HepG2 (cell line): ENCODE results near the gene CLEC5A. TPM values are rescaled to one million over a fixed set of nuclear protein-coding genes. Genes with fewer than 3 reads are reported as not detected.

Experiments
- ATAC-seq: fragments of 200-7000 bp; cut with Tn5 transposase; 3 replicates; pipeline ENCODE4 v1.9.1; 2020; ENCODE audit warnings: mild to moderate bottlenecking, moderate library complexity
- BruUV-seq: library from RNA; stranded (reverse); fragments of 400-500 nt; replicated peaks from 2 replicates; lab custom pipeline; 2021; lab: Mats Ljungman, UMichigan
- CTCF ChIA-PET: fragments of 300-600 bp; formaldehyde crosslinking; extraction: SDS; loops from one replicate; lab custom pipeline; 2021; ENCODE audit warnings: low total read pairs, inconsistent platforms, low intra/inter-chr PET ratio; lab: Yijun Ruan, JAX
- POLR2A ChIA-PET: fragments of 350-600 bp; sonication (Branson Sonifier 250); formaldehyde crosslinking; loops from one replicate; lab custom pipeline; 2020; ENCODE audit warnings: antibody characterized with exemption, inconsistent platforms; lab: Yijun Ruan, JAX
- DNase-seq: peaks from one replicate; pipeline ENCODE4 v3.0.0-alpha.2; 2015; ENCODE audit warnings: low spot score
- FAIRE-seq: peaks from 3 replicates; lab custom pipeline; 2011; peaks lifted over from hg19 to GRCh38; lab: Jason Lieb, UNC
- H2AFZ ChIP-seq: one replicate; pipeline ENCODE4 v1.6.1; 2011; ENCODE audit warnings: low read length, inconsistent platforms
- H3K27ac ChIP-seq: fragments of 300-600 bp; 3 replicates; pipeline ENCODE4 v1.8.0; 2011; ENCODE audit warnings: mixed run types, mild to moderate bottlenecking, mixed read lengths, low read length, inconsistent platforms; ENCODE audit not compliant: insufficient read depth; ENCODE audit errors: extremely low read length
- H3K27me3 ChIP-seq, 2 experiments: fragments of 200-600 bp in 1 of 2; 2 replicates in 1 of 2; 3 replicates in 1 of 2; pipeline versions ENCODE4 v1.6.0 to v1.8.0; 2011; ENCODE audit warnings: low read length in 2 of 2, mild to moderate bottlenecking in 2 of 2, moderate library complexity in 2 of 2, inconsistent platforms in 1 of 2; ENCODE audit not compliant: insufficient read depth in 2 of 2, control insufficient read depth in 1 of 2
- H3K36me3 ChIP-seq, 2 experiments: fragments of 200-600 bp in 1 of 2; replicated peaks in 1 of 2; 2 replicates in 1 of 2; 3 replicates in 1 of 2; pipeline versions ENCODE4 v1.5.1 to v1.8.0; 2011; ENCODE audit warnings: low read length in 2 of 2, inconsistent platforms in 1 of 2; ENCODE audit not compliant: insufficient read depth in 2 of 2, control insufficient read depth in 1 of 2
- H3K4me1 ChIP-seq: 2 replicates; pipeline ENCODE4 v1.5.1; 2012; ENCODE audit warnings: low read length, inconsistent platforms; ENCODE audit not compliant: insufficient read depth
- H3K4me2 ChIP-seq: 2 replicates; pipeline ENCODE4 v1.6.0; 2011; ENCODE audit warnings: low read depth, low read length, inconsistent platforms
- H3K4me3 ChIP-seq, 3 experiments: fragments of 200-600 bp in 1 of 3; sonication (generic), shearing (Covaris generic) in 1 of 3; replicated peaks in 1 of 3; 2 replicates each; pipeline ENCODE4 v1.5.1; 2011 to 2016; ENCODE audit warnings: low read length in 3 of 3, inconsistent platforms in 2 of 3, low read depth in 2 of 3, mild to moderate bottlenecking in 2 of 3, control low read depth in 1 of 3, mixed read lengths in 1 of 3; ENCODE audit not compliant: insufficient read depth in 1 of 3
- H3K79me2 ChIP-seq: one replicate; pipeline ENCODE4 v1.6.1; 2011; ENCODE audit warnings: low read length, inconsistent platforms; ENCODE audit not compliant: insufficient read depth
- H3K9ac ChIP-seq: 2 replicates; pipeline ENCODE4 v1.6.0; 2011; ENCODE audit warnings: mild to moderate bottlenecking, low read depth, low read length, inconsistent platforms; ENCODE audit not compliant: insufficient read depth
- H3K9me3 ChIP-seq: 2 replicates; pipeline ENCODE4 v1.5.1; 2012; ENCODE audit warnings: mild to moderate bottlenecking, low read length
- H4K20me1 ChIP-seq: 2 replicates; pipeline ENCODE4 v1.6.0; 2011; ENCODE audit warnings: inconsistent platforms, mild to moderate bottlenecking, low read length, moderate library complexity; ENCODE audit not compliant: insufficient read depth
- BCL3 ChIP-seq: sonication (generic); formaldehyde crosslinking; IDR thresholded peaks from 2 replicates; pipeline ENCODE4 v1.5.1; 2020; ENCODE audit warnings: mild to moderate bottlenecking, missing genetic modification reagents, moderate library complexity
- CBFB ChIP-seq: sonication (generic); formaldehyde crosslinking; IDR thresholded peaks from 2 replicates; pipeline ENCODE4 v1.4.0; 2020; ENCODE audit warnings: missing genetic modification reagents
- CREB1 ChIP-seq, 2 experiments: fragments of 450-650 bp in 1 of 2; IDR thresholded peaks; 2 replicates each; pipeline ENCODE4 v1.6.1; 2016 to 2017; ENCODE audit warnings: control low read depth in 1 of 2, mild to moderate bottlenecking in 1 of 2, missing compliant biosample characterization in 1 of 2, missing genetic modification characterization in 1 of 2
- DBP ChIP-seq: sonication (generic); formaldehyde crosslinking; IDR thresholded peaks from 2 replicates; pipeline ENCODE4 v1.4.0; 2020; ENCODE audit warnings: missing genetic modification reagents; ENCODE audit errors: not compliant biosample characterization
- E2F2 ChIP-seq: sonication (generic); formaldehyde crosslinking; IDR thresholded peaks from 2 replicates; pipeline ENCODE4 v1.4.0; 2020; ENCODE audit warnings: missing genetic modification reagents, borderline replicate concordance
- IKZF5 ChIP-seq: IDR thresholded peaks from 2 replicates; pipeline ENCODE4 v1.6.1; 2018; ENCODE audit warnings: missing genetic modification reagents, mild to moderate bottlenecking, missing compliant biosample characterization
- MATR3 ChIP-seq: sonication (generic); formaldehyde crosslinking; IDR thresholded peaks from 2 replicates; pipeline ENCODE4 v1.4.0; 2020; ENCODE audit warnings: missing genetic modification reagents
- NFE2L2 ChIP-seq: fragments of 150-350 bp; IDR thresholded peaks from 2 replicates; pipeline ENCODE4 v1.6.1; 2014; ENCODE audit warnings: low read length
- ZBTB49 ChIP-seq: sonication (generic); formaldehyde crosslinking; IDR thresholded peaks from 2 replicates; pipeline ENCODE4 v1.4.0; 2020; ENCODE audit warnings: missing genetic modification reagents, borderline replicate concordance
- ZNF7 ChIP-seq: IDR thresholded peaks from 2 replicates; pipeline ENCODE4 v1.6.1; 2016; ENCODE audit warnings: missing biosample characterization, missing genetic modification reagents
- WGBS: methylation state at CpG from one replicate; pipeline ENCODE4 v1.1.6; 2017; ENCODE audit warnings: low lambda C conversion rate; 5-methylcytosine and 5-hydroxymethylcytosine counted together
- in situ Hi-C: cut with HindIII; loops from 2 replicates; pipeline ENCODE4 v1.10.0; 2017; ENCODE audit warnings: low pct_unique_long_range_greater_than_20kb; ENCODE audit not compliant: extremely low pct_ligation_motif_present
- intact Hi-C: fragments of 100-400 bp; cut with micrococcal nuclease; formaldehyde crosslinking; loops from one replicate; pipeline ENCODE4 v1.10.0; 2022; ENCODE audit not compliant: unreplicated experiment
- polyA plus RNA-seq, 8 experiments: library from polyadenylated mRNA; depleted of rRNA in 3 of 8; stranded (reverse) in 7 of 8; unstranded in 1 of 8; fragments of >200 nt; fragmentation: Illumina TruSeq in 4 of 8; extraction: Trizol in 4 of 8; gene quantifications; 2 replicates each; pipeline versions ENCODE4 v1.2.1 to v1.2.3, GENCODE V29; 2011 to 2016; ENCODE audit warnings: low read depth in 4 of 8, missing spikeins in 1 of 8, mixed read lengths in 1 of 8; ENCODE audit not compliant: insufficient read depth in 1 of 8
- total RNA-seq, 5 experiments: library from RNA; depleted of rRNA; stranded (reverse); fragments of >200 nt; fragmentation: Illumina TruSeq; extraction: Trizol; gene quantifications; 2 replicates each; pipeline ENCODE4 v1.2.3, GENCODE V29; 2016; ENCODE audit warnings: low read depth in 1 of 5

Gene CLEC5A
- total and polyA plus RNA-seq, 2 of the 13 experiments (the other 11 are each of a cell fraction or from before 2014, with no cell fraction given) = not detected

- Histone ChIP-seq H2AFZ (no peak overlapping the region), H3K27ac (no peak overlapping the region), H3K4me3 (no peak overlapping the region), H3K36me3 (no peaks in the 10 kb centered on the region), H3K79me2 (no peaks in the 10 kb centered on the region), H3K9ac (no peak overlapping the region), H3K9me3 (no peaks in the 10 kb centered on the region), H3K27me3 (no peaks in the 10 kb centered on the region), H3K4me1 (no peaks in the 10 kb centered on the region), H4K20me1 (no peaks in the 10 kb centered on the region), H3K4me2 (no peak overlapping the region)
- DNase-seq (no peak), ATAC-seq (no peak), FAIRE-seq (no peak)
- TF ChIP-seq MATR3 (CRISPR knock-in tag) (no peak), ZBTB49 (CRISPR knock-in tag) (no peak), CBFB (CRISPR knock-in tag) (no peak)
- BruUV-seq = no TSS peak
- in situ Hi-C loops = no loop called here
- intact Hi-C loops = no loop called here
- ChIA-PET CTCF (no interaction called here), POLR2A (no interaction called here)
Observed at GRCh38 chr7:141911391-141911790, 35.4 kb downstream of the CLEC5A start.

- Histone ChIP-seq H4K20me1 (no peaks in the 10 kb centered on the region), H3K79me2 (no peaks in the 10 kb centered on the region), H2AFZ (no peak overlapping the region), H3K4me1 (no peaks in the 10 kb centered on the region), H3K4me2 (no peak overlapping the region), H3K36me3 (no peaks in the 10 kb centered on the region), H3K27ac (no peak overlapping the region), H3K27me3 (no peaks in the 10 kb centered on the region), H3K9me3 (no peaks in the 10 kb centered on the region), H3K9ac (no peak overlapping the region), H3K4me3 (no peak overlapping the region)
- FAIRE-seq (no peak), ATAC-seq (no peak), DNase-seq (no peak)
- intact Hi-C loops (no loop called here), in situ Hi-C loops (no loop called here)
- 18% methylated on average over 4 of the region's 4 CpGs for WGBS
- no TSS peak for BruUV-seq
- no peak for TF ChIP-seq BCL3 (CRISPR knock-in tag)
- peak; percentile 30; the same call in 1 of the 2 replicates for TF ChIP-seq CREB1 (IDR thresholded peaks at IDR 0.05)
- no peak for TF ChIP-seq CREB1 (CRISPR knock-in tag; IDR thresholded peaks at IDR 0.05)
- peak; percentile 30; the same call in 1 of the 2 replicates for TF ChIP-seq NFE2L2
- TF ChIP-seq E2F2 (CRISPR knock-in tag) = no peak
- no peak for TF ChIP-seq IKZF5 (CRISPR knock-in tag)
- no peak for TF ChIP-seq ZNF7 (CRISPR knock-in tag)
- no peak for TF ChIP-seq DBP
- ChIA-PET CTCF (no interaction called here), POLR2A (no interaction called here)
Observed at GRCh38 chr7:141906285-141906684, 40.5 kb downstream of the CLEC5A start.
